DOHH2 (cell line): ENCODE measurements around the gene C1QBP.

Experiments
- CTCF ChIP-seq: fragments of 200-600 bp; sonication (generic); IDR thresholded peaks from one replicate; pipeline ENCODE4 v1.5.1; 2014; ENCODE audit warnings: antibody characterized with exemption, mild to moderate bottlenecking, low read depth, low read length; ENCODE audit not compliant: poor library complexity, severe bottlenecking
- EZH2phosphoT487 ChIP-seq: fragments of 200-600 bp; sonication (generic); IDR thresholded peaks from 2 replicates; pipeline ENCODE4 v1.6.1; 2017; ENCODE audit warnings: borderline replicate concordance, mild to moderate bottlenecking, antibody characterized with exemption, low read length, moderate library complexity, mixed read lengths

- TF ChIP-seq CTCF, result no peak
- TF ChIP-seq EZH2phosphoT487, result no peak
These were observed 30.8 kb downstream of the C1QBP start for GRCh38 chr17:5408186-5408585.
